Fibroblast of lung (primary cell): ENCODE measurements around the gene PRPF6.

Experiments used
- EZH2 ChIP-seq: IDR thresholded peaks from 2 replicates; pipeline ENCODE4 v1.5.1; 2012; ENCODE audit warnings: low read length, control low read depth, mild to moderate bottlenecking; ENCODE audit errors: missing control alignments
- TF ChIP-seq, protein P1 (sequence below), 2 donors: IDR thresholded peaks in 1 of 2; conservative IDR thresholded peaks in 1 of 2; 1 replicate in 1 of 2; 2 replicates in 1 of 2; pipeline ENCODE4 v1.5.1; 2011 to 2012; ENCODE audit warnings: low read length in 2 of 2, control low read depth in 1 of 2, inconsistent platforms in 1 of 2, low read depth in 1 of 2, mild to moderate bottlenecking in 1 of 2

DNA sequence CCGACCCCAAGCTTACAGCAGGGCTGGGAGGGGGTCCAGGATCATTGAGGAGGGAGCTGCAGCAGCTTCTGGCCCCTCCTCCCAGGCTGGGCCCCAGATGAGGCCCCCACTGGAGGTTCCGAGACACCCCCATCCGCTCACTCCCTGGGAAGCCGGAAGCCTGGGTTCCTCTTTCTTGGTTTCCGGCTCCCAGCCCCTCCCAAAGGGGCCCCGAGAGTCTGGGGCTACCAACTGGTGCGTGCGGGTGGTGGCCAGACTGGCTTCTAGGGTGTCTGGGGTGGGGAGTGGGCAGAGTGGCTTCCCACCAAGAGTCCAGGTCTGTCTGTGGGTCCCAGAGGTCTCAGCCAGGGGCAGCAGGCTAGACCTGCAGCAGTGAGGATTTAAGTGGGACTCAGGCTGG lies 96.2 kb downstream of the PRPF6 start:
- TF ChIP-seq, protein P1, sequence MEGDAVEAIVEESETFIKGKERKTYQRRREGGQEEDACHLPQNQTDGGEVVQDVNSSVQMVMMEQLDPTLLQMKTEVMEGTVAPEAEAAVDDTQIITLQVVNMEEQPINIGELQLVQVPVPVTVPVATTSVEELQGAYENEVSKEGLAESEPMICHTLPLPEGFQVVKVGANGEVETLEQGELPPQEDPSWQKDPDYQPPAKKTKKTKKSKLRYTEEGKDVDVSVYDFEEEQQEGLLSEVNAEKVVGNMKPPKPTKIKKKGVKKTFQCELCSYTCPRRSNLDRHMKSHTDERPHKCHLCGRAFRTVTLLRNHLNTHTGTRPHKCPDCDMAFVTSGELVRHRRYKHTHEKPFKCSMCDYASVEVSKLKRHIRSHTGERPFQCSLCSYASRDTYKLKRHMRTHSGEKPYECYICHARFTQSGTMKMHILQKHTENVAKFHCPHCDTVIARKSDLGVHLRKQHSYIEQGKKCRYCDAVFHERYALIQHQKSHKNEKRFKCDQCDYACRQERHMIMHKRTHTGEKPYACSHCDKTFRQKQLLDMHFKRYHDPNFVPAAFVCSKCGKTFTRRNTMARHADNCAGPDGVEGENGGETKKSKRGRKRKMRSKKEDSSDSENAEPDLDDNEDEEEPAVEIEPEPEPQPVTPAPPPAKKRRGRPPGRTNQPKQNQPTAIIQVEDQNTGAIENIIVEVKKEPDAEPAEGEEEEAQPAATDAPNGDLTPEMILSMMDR (conservative IDR thresholded peaks at IDR 0.05 in 1 of 2, IDR thresholded peaks at IDR 0.05 in 1 of 2; ENCODE audit: low read depth in 1 of 2, low read length in 2 of 2), result no peak
- no peak for TF ChIP-seq EZH2
